ENCODE results near the gene DRD2.

The DRD2 gene

GRCh38 chr11:113400631-113401230, 74.5 kb downstream of the DRD2 start:
- no peak for DNase-seq (ENCODE audit: low read depth)

- DNase-seq (ENCODE audit: low read depth) = no peak
These were observed 76.3 kb downstream of the DRD2 start for GRCh38 chr11:113398669-113399430.

GRCh38 chr11:113397821-113398220, 77.4 kb downstream of the DRD2 start:
- no peak for DNase-seq (ENCODE audit: low read depth)

- no peak for DNase-seq (ENCODE audit: low read depth)
These were observed 78.0 kb downstream of the DRD2 start for GRCh38 chr11:113397212-113397611.

- no peak for DNase-seq (ENCODE audit: low read depth)
These were observed 78.5 kb downstream of the DRD2 start for GRCh38 chr11:113396690-113397089.

GRCh38 chr11:113395782-113396336, 79.3 kb downstream of the DRD2 start:
- no peak for DNase-seq (ENCODE audit: low read depth)

GRCh38 chr11:113394919-113395318, 80.3 kb downstream of the DRD2 start:
- no peak for DNase-seq (ENCODE audit: low read depth)

- no peak for DNase-seq (ENCODE audit: low read depth)
These were observed 81.7 kb downstream of the DRD2 start for GRCh38 chr11:113393501-113393985.

- no peak for DNase-seq (ENCODE audit: low read depth)
These were observed 82.8 kb downstream of the DRD2 start for GRCh38 chr11:113392236-113392921.

- DNase-seq (ENCODE audit: low read depth) = no peak
These were observed 85.9 kb downstream of the DRD2 start for GRCh38 chr11:113389272-113389671.

GRCh38 chr11:113387605-113388211, 87.5 kb downstream of the DRD2 start, which contains the start of gene ANKK1:
Gene ANKK1 (plus strand): TSS chr11:113387779. CDS start chr11:113387885, 106 bp downstream.
- no peak for DNase-seq (ENCODE audit: low read depth)

GRCh38 chr11:113386866-113387265, 88.3 kb downstream of the DRD2 start:
- no peak for DNase-seq (ENCODE audit: low read depth)

- DNase-seq (ENCODE audit: low read depth) = no peak
These were observed 89.4 kb downstream of the DRD2 start for GRCh38 chr11:113385749-113386148.

GRCh38 chr11:113384551-113384950, 90.6 kb downstream of the DRD2 start:
- no peak for DNase-seq (ENCODE audit: low read depth)

- no peak for DNase-seq (ENCODE audit: low read depth)
These were observed 93.1 kb downstream of the DRD2 start for GRCh38 chr11:113382121-113382520.

- DNase-seq (ENCODE audit: low read depth) = no peak
These were observed 96.5 kb downstream of the DRD2 start for GRCh38 chr11:113378692-113379091.

GRCh38 chr11:113377681-113378412, 97.4 kb downstream of the DRD2 start:
- no peak for DNase-seq (ENCODE audit: low read depth)

GRCh38 chr11:113376156-113376555, 99.0 kb downstream of the DRD2 start:
- no peak for DNase-seq (ENCODE audit: low read depth)

- no peak for DNase-seq (ENCODE audit: low read depth)
These were observed 99.8 kb downstream of the DRD2 start for GRCh38 chr11:113375402-113375801.

GRCh38 chr11:113373981-113374560, 101.1 kb downstream of the DRD2 start:
- no peak for DNase-seq (ENCODE audit: low read depth)

GRCh38 chr11:113373306-113373705, 101.9 kb downstream of the DRD2 start:
- DNase-seq (ENCODE audit: low read depth) = no peak

All from T-helper 22 cell (primary cell).